ENCODE data around the gene TNS1. TPM values are rescaled to one million over a fixed set of nuclear protein-coding genes. Genes with fewer than 3 reads are reported as not detected.

The TNS1 gene
- total and polyA plus RNA-seq, 2 donors (not counting 1 experiment from before 2014, with no cell fraction given): 0.10 to 0.86 TPM

GRCh38 chr2:217948351-217948791, 54.4 kb downstream of the TNS1 start:
- no peaks in the 10 kb centered on the region for H3K36me3 ChIP-seq (replicated peaks in 1 of 2; ENCODE audit: control extremely low read depth in 1 of 2, control insufficient read depth in 1 of 2, extremely low read depth in 1 of 2, insufficient read depth in 2 of 2, low read length in 1 of 2)
- H2AFZ ChIP-seq (ENCODE audit: insufficient read depth, low read depth, low read length, poor library complexity, severe bottlenecking): no peak overlapping the region
- H3K9ac ChIP-seq (ENCODE audit: low read length): no peak overlapping the region
- 98% methylated on average over 4 of the region's 4 CpGs for WGBS (ENCODE audit: insufficient coverage)
- no peak overlapping the region for H3K4me3 ChIP-seq (ENCODE audit: control extremely low read depth in 1 of 5, extremely low read depth in 1 of 5, insufficient read depth in 1 of 5, low read depth in 2 of 5, low read length in 4 of 5)
- no peak overlapping the region for H3K4me2 ChIP-seq (replicated peaks; ENCODE audit: low read depth, low read length, poor library complexity, severe bottlenecking)
- H3K4me1 ChIP-seq (ENCODE audit: control insufficient read depth in 2 of 2, insufficient read depth in 2 of 2, low read length in 2 of 2): no peaks in the 10 kb centered on the region
- ATAC-seq (ENCODE audit: low read depth): no peak
- H3K27ac ChIP-seq (ENCODE audit: low read length in 2 of 2): no peak overlapping the region
- no peaks in the 10 kb centered on the region for H3K79me2 ChIP-seq (ENCODE audit: control insufficient read depth, insufficient read depth, low read length)
- no peaks in the 10 kb centered on the region for H3K9me3 ChIP-seq (ENCODE audit: control extremely low read depth in 1 of 3, control insufficient read depth in 2 of 3, insufficient read depth in 1 of 3, low read length in 2 of 3)
- Mint-ChIP-seq H3K27ac (no peak overlapping the region), H3K4me3 (no peak overlapping the region), H3K27me3 (peaks cover 18% of the 10 kb centered on the region), H3K9me3 (ENCODE audit: insufficient read depth) (no peaks in the 10 kb centered on the region), H3K4me1 (no peaks in the 10 kb centered on the region)
- H4K20me1 ChIP-seq (ENCODE audit: control insufficient read depth, insufficient read depth, low read length, poor library complexity, severe bottlenecking): no peaks in the 10 kb centered on the region
- peaks cover 0 to 6% (median 0%) of the 10 kb centered on the region in 4 experiments for H3K27me3 ChIP-seq (replicated peaks in 1 of 4; ENCODE audit: control extremely low read depth in 1 of 4, control insufficient read depth in 3 of 4, insufficient read depth in 4 of 4, low read length in 3 of 4)
- intact Hi-C loops (cut with micrococcal nuclease): no loop called here
- POLR2A ChIA-PET: no interaction called here
- CTCF ChIA-PET: no interaction called here
- DNase-seq: no peak
- TF ChIP-seq CTCF (IDR thresholded peaks at IDR 0.05) (no peak), EZH2 (IDR thresholded peaks at IDR 0.05; ENCODE audit: borderline replicate concordance, insufficient read depth, low read depth, low read length, poor library complexity, severe bottlenecking) (no peak)

- H3K9ac ChIP-seq (ENCODE audit: low read length): no peak overlapping the region
- TF ChIP-seq EZH2 (IDR thresholded peaks at IDR 0.05; ENCODE audit: borderline replicate concordance, insufficient read depth, low read depth, low read length, poor library complexity, severe bottlenecking) (no peak), CTCF (IDR thresholded peaks at IDR 0.05) (no peak)
- intact Hi-C loops (cut with micrococcal nuclease): no loop called here
- H3K36me3 ChIP-seq (replicated peaks in 1 of 2; ENCODE audit: control extremely low read depth in 1 of 2, control insufficient read depth in 1 of 2, extremely low read depth in 1 of 2, insufficient read depth in 2 of 2, low read length in 1 of 2): no peaks in the 10 kb centered on the region
- no peaks in the 10 kb centered on the region for H4K20me1 ChIP-seq (ENCODE audit: control insufficient read depth, insufficient read depth, low read length, poor library complexity, severe bottlenecking)
- H3K4me1 Mint-ChIP-seq: no peaks in the 10 kb centered on the region
- H3K4me3 Mint-ChIP-seq: no peak overlapping the region
- H3K4me3 ChIP-seq (ENCODE audit: control extremely low read depth in 1 of 5, extremely low read depth in 1 of 5, insufficient read depth in 1 of 5, low read depth in 2 of 5, low read length in 4 of 5): no peak overlapping the region
- peaks cover 20% of the 10 kb centered on the region for H3K27me3 Mint-ChIP-seq
- no peak overlapping the region for H3K27ac ChIP-seq (ENCODE audit: low read length in 2 of 2)
- H3K4me2 ChIP-seq (replicated peaks; ENCODE audit: low read depth, low read length, poor library complexity, severe bottlenecking): no peak overlapping the region
- DNase-seq (no peak), ATAC-seq (ENCODE audit: low read depth) (no peak)
- peaks cover 0 to 6% (median 0%) of the 10 kb centered on the region in 4 experiments for H3K27me3 ChIP-seq (replicated peaks in 1 of 4; ENCODE audit: control extremely low read depth in 1 of 4, control insufficient read depth in 3 of 4, insufficient read depth in 4 of 4, low read length in 3 of 4)
- no peaks in the 10 kb centered on the region for H3K9me3 Mint-ChIP-seq (ENCODE audit: insufficient read depth)
- WGBS (ENCODE audit: insufficient coverage): 95% methylated on average over 12 of the region's 19 CpGs
- no peaks in the 10 kb centered on the region for H3K4me1 ChIP-seq (ENCODE audit: control insufficient read depth in 2 of 2, insufficient read depth in 2 of 2, low read length in 2 of 2)
- H3K27ac Mint-ChIP-seq: no peak overlapping the region
- H3K79me2 ChIP-seq (ENCODE audit: control insufficient read depth, insufficient read depth, low read length): no peaks in the 10 kb centered on the region
- H3K9me3 ChIP-seq (ENCODE audit: control extremely low read depth in 1 of 3, control insufficient read depth in 2 of 3, insufficient read depth in 1 of 3, low read length in 2 of 3): no peaks in the 10 kb centered on the region
- ChIA-PET POLR2A (no interaction called here), CTCF (no interaction called here)
- no peak overlapping the region for H2AFZ ChIP-seq (ENCODE audit: insufficient read depth, low read depth, low read length, poor library complexity, severe bottlenecking)
Observed at GRCh38 chr2:217947383-217948350, 55.1 kb downstream of the TNS1 start.

Data from B cell (primary cell).